NT2/D1 (cell line): ENCODE data around the gene LMOD3.

Experiments used
- YY1 ChIP-seq: IDR thresholded peaks from 2 replicates; pipeline ENCODE4 v1.6.1; 2011; ENCODE audit not compliant: insufficient read length, insufficient read depth
- ZNF274 ChIP-seq: IDR thresholded peaks from 2 replicates; pipeline ENCODE4 v1.6.1; 2011; ENCODE audit warnings: mild to moderate bottlenecking, low read depth, low read length

GRCh38 chr3:69160107-69160506 lies 37.7 kb upstream of the LMOD3 start:
- TF ChIP-seq ZNF274 (no peak), YY1 (no peak)
